K562 (cell line): ENCODE data around the gene UCKL1. TPM values are rescaled to one million over a fixed set of nuclear protein-coding genes. Genes with fewer than 3 reads are reported as not detected.

ENCODE experiments used
- BRD4 ChIP-seq: fragments of 200-600 bp; sonication (generic); IDR thresholded peaks from 2 replicates; pipeline ENCODE4 v1.6.1; 2017; ENCODE audit warnings: inconsistent platforms
- E2F1 ChIP-seq: sonication (generic); formaldehyde crosslinking; IDR thresholded peaks from 2 replicates; pipeline ENCODE4 v1.8.1; 2023; ENCODE audit warnings: mild to moderate bottlenecking, missing genetic modification reagents, moderate library complexity
- GABPA ChIP-seq: fragments of 200-800 bp; sonication (Bioruptor generic); conservative IDR thresholded peaks from 2 replicates; pipeline ENCODE4 v1.6.1; 2016; ENCODE audit warnings: low read depth, missing genetic modification characterization, missing compliant biosample characterization
- GTF2A2 ChIP-seq: IDR thresholded peaks from 2 replicates; pipeline ENCODE4 v1.6.1; 2016; ENCODE audit warnings: mild to moderate bottlenecking, missing genetic modification characterization, missing compliant biosample characterization
- KAT7 ChIP-seq: sonication (generic); formaldehyde crosslinking; IDR thresholded peaks from 2 replicates; pipeline ENCODE4 v1.8.0; 2022; ENCODE audit warnings: missing genetic modification reagents, mild to moderate bottlenecking, borderline replicate concordance
- SMARCB1 ChIP-seq: IDR thresholded peaks from 2 replicates; pipeline ENCODE4 v1.6.1; 2011; ENCODE audit warnings: improper control_type of control experiment, low read depth; ENCODE audit not compliant: insufficient read length
- ZMIZ1 ChIP-seq, 2 experiments: fragments of 150-350 bp in 1 of 2; IDR thresholded peaks; 2 replicates each; pipeline ENCODE4 v1.6.1; 2012 to 2016; ENCODE audit warnings: low read depth in 2 of 2, low read length in 2 of 2, mild to moderate bottlenecking in 1 of 2, moderate library complexity in 1 of 2
- ZNF316 ChIP-seq: fragments of 450-650 bp; IDR thresholded peaks from 2 replicates; pipeline ENCODE4 v1.6.1; 2016
- ZNF407 ChIP-seq: fragments of 450-650 bp; IDR thresholded peaks from 2 replicates; pipeline ENCODE4 v1.6.1; 2016; ENCODE audit warnings: low read depth
- ZNF583 ChIP-seq: fragments of 250-450 bp; sonication (Bioruptor Pico); IDR thresholded peaks from 2 replicates; pipeline ENCODE4 v1.4.0; 2020
- ZNF584 ChIP-seq: fragments of 200-800 bp; sonication (Bioruptor generic); IDR thresholded peaks from 2 replicates; pipeline ENCODE4 v1.6.1; 2016; ENCODE audit warnings: low read depth, mild to moderate bottlenecking, missing genetic modification characterization, missing compliant biosample characterization
- polyA plus RNA-seq, 8 experiments: library from polyadenylated mRNA; depleted of rRNA in 4 of 8; stranded (reverse) in 5 of 8; unstranded in 3 of 8; fragments of >200 nt; fragmentation: Nextera tagmentation in 2 of 8; fragmentation: Illumina TruSeq in 1 of 8; extraction: Ambion mirVana in 2 of 8; extraction: Trizol in 1 of 8; gene quantifications; 2 replicates each; pipeline versions ENCODE4 v1.2.1 to v1.2.3, GENCODE V29; 2011 to 2014; ENCODE audit warnings: inconsistent platforms in 1 of 8, missing spikeins in 1 of 8
- total RNA-seq, 7 experiments: library from RNA; depleted of rRNA in 6 of 7; stranded (reverse); fragments of >200 nt in 6 of 7; fragmentation: Illumina TruSeq in 2 of 7; extraction: Trizol in 2 of 7; gene quantifications; 2 replicates each; pipeline versions ENCODE4 v1.2.1 to v1.2.3, GENCODE V29; 2011 to 2021; ENCODE audit warnings: low replicate concordance in 1 of 7

Gene UCKL1
- total and polyA plus RNA-seq, 9 of the 15 experiments (the other 6 are each of a cell fraction or from before 2014, with no cell fraction given): 3.1 to 52.8 (median 24.2) TPM

GRCh38 chr20:63957004-63957689, 931 bp upstream of the UCKL1 start (continued):
- TF ChIP-seq ZNF407: no peak
- TF ChIP-seq ZNF583 (CRISPR knock-in tag): no peak
- TF ChIP-seq ZNF316: 0 out of 2 replicates have a peak, but pooled peaks have one; percentile 9
- TF ChIP-seq ZMIZ1 (IDR thresholded peaks at IDR 0.05; ENCODE audit: low read depth in 2 of 2, low read length in 2 of 2): no peak
- TF ChIP-seq BRD4: no peak
- no peak for TF ChIP-seq ZNF584 (CRISPR knock-in tag)
- no peak for TF ChIP-seq GABPA (tag)
- TF ChIP-seq KAT7 (CRISPR knock-in tag): peak; percentile 64; the same call in 1 of the 2 replicates
- no peak for TF ChIP-seq E2F1
- TF ChIP-seq SMARCB1: no peak
- no peak for TF ChIP-seq GTF2A2
